ENCODE measurements around the gene ACVR1B.

The ACVR1B gene

GRCh38 chr12:51910168-51910567 is 41.3 kb upstream of the ACVR1B start:
- TF ChIP-seq Cebpa-rat (IDR thresholded peaks at IDR 0.05): no peak
- Histone ChIP-seq H3K27me3 (peaks cover 26% of the 10 kb centered on the region), H3K4me1 (peaks cover 32% of the 10 kb centered on the region), H3K4me2 (peak overlapping the region; percentile 69), H3K9me3 (peaks cover 4% of the 10 kb centered on the region), H3K4me3 (no peak overlapping the region), H3K27ac (no peak overlapping the region), H3K9ac (no peak overlapping the region), H4K20me1 (no peaks in the 10 kb centered on the region), H3K36me3 (no peaks in the 10 kb centered on the region)

DNA sequence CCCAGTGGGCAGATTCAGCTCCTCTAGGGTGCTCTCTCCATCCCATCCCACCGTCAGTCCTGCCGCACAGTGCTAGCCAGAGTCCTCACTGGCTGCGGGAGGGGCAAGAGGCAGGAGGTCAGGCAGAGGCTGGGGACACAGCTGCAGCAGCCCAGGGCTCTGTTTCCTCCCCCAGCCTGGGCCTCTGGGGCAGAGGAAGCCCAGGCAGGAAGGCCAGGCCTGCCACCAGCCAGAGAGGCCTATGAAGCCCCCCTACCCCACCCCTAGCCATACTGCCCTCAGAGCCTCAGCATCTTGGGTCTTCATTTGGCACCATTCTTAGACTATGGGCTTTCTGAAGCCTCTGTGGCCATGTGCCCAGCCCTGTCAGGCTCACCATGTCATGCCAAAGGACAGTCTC is 40.8 kb upstream of the ACVR1B start:
- Histone ChIP-seq H3K27me3 (peaks cover 26% of the 10 kb centered on the region), H3K4me2 (peak overlapping the region; percentile 69), H3K9me3 (peaks cover 4% of the 10 kb centered on the region), H3K4me3 (no peak overlapping the region), H3K9ac (peak overlapping the region; percentile 34; the same call in 1 of the 2 replicates), H3K4me1 (peaks cover 32% of the 10 kb centered on the region), H4K20me1 (no peaks in the 10 kb centered on the region), H3K27ac (peak overlapping the region; percentile 42; the same call in 1 of the 2 replicates), H3K36me3 (no peaks in the 10 kb centered on the region)
- no peak for TF ChIP-seq Cebpa-rat (IDR thresholded peaks at IDR 0.05)

- H3K4me2 ChIP-seq: peak overlapping the region; percentile 69
- peaks cover 4% of the 10 kb centered on the region for H3K9me3 ChIP-seq
- H3K4me1 ChIP-seq: peaks cover 32% of the 10 kb centered on the region
- H3K4me3 ChIP-seq: no peak overlapping the region
- TF ChIP-seq Cebpa-rat (IDR thresholded peaks at IDR 0.05): no peak
- no peak overlapping the region for H3K9ac ChIP-seq
- H3K27ac ChIP-seq: 0 out of 2 replicates have a peak overlapping the region, but pooled peaks have one; percentile 39
- H3K27me3 ChIP-seq: peaks cover 21% of the 10 kb centered on the region
- no peaks in the 10 kb centered on the region for H3K36me3 ChIP-seq
- H4K20me1 ChIP-seq: no peaks in the 10 kb centered on the region
Measured at GRCh38 chr12:51911307-51911706, 40.2 kb upstream of the ACVR1B start.

GRCh38 chr12:51911788-51912711 is 39.4 kb upstream of the ACVR1B start:
- Histone ChIP-seq H4K20me1 (no peaks in the 10 kb centered on the region), H3K4me1 (peaks cover 32% of the 10 kb centered on the region), H3K9ac (no peak overlapping the region), H3K27me3 (peaks cover 13% of the 10 kb centered on the region), H3K36me3 (no peaks in the 10 kb centered on the region), H3K27ac (peak overlapping the region; percentile 39), H3K4me3 (no peak overlapping the region), H3K4me2 (peak overlapping the region; percentile 69), H3K9me3 (peaks cover 4% of the 10 kb centered on the region)
- no peak for TF ChIP-seq Cebpa-rat (IDR thresholded peaks at IDR 0.05)

DNA sequence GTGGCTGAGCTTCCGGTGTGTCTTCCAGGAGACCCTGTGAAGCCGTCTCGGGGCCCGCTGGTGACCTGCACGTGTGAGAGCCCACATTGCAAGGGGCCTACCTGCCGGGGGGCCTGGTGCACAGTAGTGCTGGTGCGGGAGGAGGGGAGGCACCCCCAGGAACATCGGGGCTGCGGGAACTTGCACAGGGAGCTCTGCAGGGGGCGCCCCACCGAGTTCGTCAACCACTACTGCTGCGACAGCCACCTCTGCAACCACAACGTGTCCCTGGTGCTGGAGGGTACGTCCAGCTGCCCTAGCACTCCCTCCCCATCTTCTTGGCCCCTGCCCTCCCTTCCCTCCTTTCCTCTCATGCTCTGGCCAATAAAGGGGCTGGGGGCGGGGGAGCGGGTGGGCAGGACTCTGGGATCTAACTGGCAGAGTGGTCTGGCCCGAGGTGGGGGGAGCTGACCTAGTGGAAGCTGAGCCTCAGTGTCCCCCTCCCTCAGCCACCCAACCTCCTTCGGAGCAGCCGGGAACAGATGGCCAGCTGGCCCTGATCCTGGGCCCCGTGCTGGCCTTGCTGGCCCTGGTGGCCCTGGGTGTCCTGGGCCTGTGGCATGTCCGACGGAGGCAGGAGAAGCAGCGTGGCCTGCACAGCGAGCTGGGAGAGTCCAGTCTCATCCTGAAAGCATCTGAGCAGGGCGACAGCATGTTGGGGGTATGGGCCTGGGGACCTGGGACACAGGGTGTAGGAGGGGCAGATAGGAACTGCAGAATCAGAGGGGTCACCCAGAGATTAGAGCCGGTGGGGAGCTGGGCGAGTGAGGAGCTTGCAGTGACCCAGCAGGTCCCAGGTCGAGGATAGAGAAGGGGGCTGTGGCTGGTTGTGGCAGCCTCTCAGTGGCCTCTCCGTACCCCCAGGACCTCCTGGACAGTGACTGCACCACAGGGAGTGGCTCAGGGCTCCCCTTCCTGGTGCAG is 38.1 kb upstream of the ACVR1B start:
- Histone ChIP-seq H3K9ac (no peak overlapping the region), H3K36me3 (no peaks in the 10 kb centered on the region), H3K27ac (no peak overlapping the region), H3K9me3 (no peaks in the 10 kb centered on the region), H3K27me3 (peaks cover under 1% of the 10 kb centered on the region; the same call in 1 of the 2 replicates), H3K4me2 (no peak overlapping the region), H3K4me1 (peaks cover 32% of the 10 kb centered on the region), H4K20me1 (no peaks in the 10 kb centered on the region), H3K4me3 (no peak overlapping the region)
- TF ChIP-seq Cebpa-rat (IDR thresholded peaks at IDR 0.05): no peak

DNA sequence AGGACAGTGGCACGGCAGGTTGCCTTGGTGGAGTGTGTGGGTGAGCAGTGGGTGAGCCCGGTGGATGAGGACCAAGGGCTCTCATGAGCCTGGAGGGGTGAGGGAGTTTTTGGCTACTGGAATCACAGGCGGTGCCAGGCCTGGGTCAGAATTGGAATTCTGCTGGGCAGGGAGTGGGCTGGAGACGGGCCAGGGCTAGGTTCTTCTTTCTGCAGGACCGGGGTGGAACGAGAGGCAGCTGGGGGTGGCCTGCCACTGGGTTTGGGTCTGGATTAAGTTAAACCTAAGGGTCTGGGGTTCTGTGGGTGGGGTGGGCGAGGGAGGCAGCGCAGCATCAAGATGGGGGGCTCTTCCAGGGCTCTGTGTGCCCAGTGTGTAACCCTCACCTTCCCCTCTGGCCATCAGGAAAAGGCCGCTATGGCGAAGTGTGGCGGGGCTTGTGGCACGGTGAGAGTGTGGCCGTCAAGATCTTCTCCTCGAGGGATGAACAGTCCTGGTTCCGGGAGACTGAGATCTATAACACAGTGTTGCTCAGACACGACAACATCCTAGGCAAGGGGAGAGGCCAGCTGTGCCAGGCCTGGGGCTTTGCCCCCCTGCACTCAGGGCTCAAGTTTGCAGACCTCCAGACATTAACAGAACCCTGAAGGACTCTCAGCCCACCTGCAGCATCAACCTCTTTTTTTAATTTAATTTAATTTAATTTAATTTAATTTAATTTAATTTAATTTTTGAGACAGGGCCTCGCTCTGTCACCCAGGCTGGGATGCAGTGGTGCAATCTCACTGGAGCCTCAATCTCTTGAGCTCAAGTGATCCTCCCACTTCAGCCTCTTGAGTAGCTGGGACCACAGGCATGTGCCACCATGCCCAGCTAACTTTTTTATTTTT is 37.2 kb upstream of the ACVR1B start:
- no peak overlapping the region for H3K4me2 ChIP-seq
- H3K4me3 ChIP-seq: no peak overlapping the region
- no peaks in the 10 kb centered on the region for H3K9me3 ChIP-seq
- TF ChIP-seq Cebpa-rat (IDR thresholded peaks at IDR 0.05): no peak
- H4K20me1 ChIP-seq: no peaks in the 10 kb centered on the region
- no peaks in the 10 kb centered on the region for H3K36me3 ChIP-seq
- H3K27ac ChIP-seq: no peak overlapping the region
- no peak overlapping the region for H3K9ac ChIP-seq
- no peaks in the 10 kb centered on the region for H3K27me3 ChIP-seq
- H3K4me1 ChIP-seq: peaks cover 32% of the 10 kb centered on the region

DNA sequence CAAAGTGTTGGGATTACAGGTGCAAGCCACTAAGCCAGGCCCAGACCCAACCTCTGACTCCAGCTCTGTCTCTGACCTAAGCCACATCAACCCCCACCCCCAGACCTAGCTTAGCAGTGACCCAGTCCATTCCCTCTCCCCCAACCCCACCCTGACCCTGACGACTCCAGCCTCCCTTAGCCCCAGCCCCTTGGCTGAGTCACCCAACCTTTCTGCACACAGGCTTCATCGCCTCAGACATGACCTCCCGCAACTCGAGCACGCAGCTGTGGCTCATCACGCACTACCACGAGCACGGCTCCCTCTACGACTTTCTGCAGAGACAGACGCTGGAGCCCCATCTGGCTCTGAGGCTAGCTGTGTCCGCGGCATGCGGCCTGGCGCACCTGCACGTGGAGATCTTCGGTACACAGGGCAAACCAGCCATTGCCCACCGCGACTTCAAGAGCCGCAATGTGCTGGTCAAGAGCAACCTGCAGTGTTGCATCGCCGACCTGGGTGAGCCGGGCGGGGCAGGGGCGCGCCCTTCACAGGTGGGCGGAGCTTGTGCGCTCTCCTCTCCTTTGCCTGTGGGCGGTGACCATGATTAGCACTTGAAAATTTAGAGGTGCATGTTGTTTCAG is 36.4 kb upstream of the ACVR1B start:
- Histone ChIP-seq H3K9ac (no peak overlapping the region), H3K9me3 (no peaks in the 10 kb centered on the region), H3K4me1 (peaks cover 27% of the 10 kb centered on the region), H3K4me2 (no peak overlapping the region), H3K4me3 (no peak overlapping the region), H3K27me3 (no peaks in the 10 kb centered on the region), H3K27ac (no peak overlapping the region), H3K36me3 (no peaks in the 10 kb centered on the region), H4K20me1 (no peaks in the 10 kb centered on the region)
- no peak for TF ChIP-seq Cebpa-rat (IDR thresholded peaks at IDR 0.05)

- no peaks in the 10 kb centered on the region for H3K9me3 ChIP-seq
- H3K4me2 ChIP-seq: no peak overlapping the region
- H3K27me3 ChIP-seq: no peaks in the 10 kb centered on the region
- H3K4me3 ChIP-seq: no peak overlapping the region
- peaks cover 19% of the 10 kb centered on the region for H3K4me1 ChIP-seq
- no peak overlapping the region for H3K9ac ChIP-seq
- TF ChIP-seq Cebpa-rat (IDR thresholded peaks at IDR 0.05): no peak
- H4K20me1 ChIP-seq: no peaks in the 10 kb centered on the region
- no peaks in the 10 kb centered on the region for H3K36me3 ChIP-seq
- no peak overlapping the region for H3K27ac ChIP-seq
Measured at GRCh38 chr12:51915951-51916350, 35.5 kb upstream of the ACVR1B start.
